IMR-90 (cell line): ENCODE measurements around the gene OR10H2. TPM values are rescaled to one million over a fixed set of nuclear protein-coding genes. Genes with fewer than 3 reads are reported as not detected.

ENCODE experiments used
- ATAC-seq: fragments of 200-7000 bp; cut with Tn5 transposase; 2 replicates; pipeline ENCODE4 v1.9.1; 2020; ENCODE audit warnings: low read depth, mild to moderate bottlenecking, moderate library complexity
- BruUV-seq: library from RNA; stranded (reverse); fragments of 400-500 nt; replicated peaks from 2 replicates; lab custom pipeline; 2021; lab: Mats Ljungman, UMichigan
- CTCF ChIA-PET: fragments of 300-600 bp; formaldehyde crosslinking; extraction: SDS; loops from one replicate; lab custom pipeline; 2021; ENCODE audit warnings: antibody characterized with exemption; lab: Yijun Ruan, JAX
- POLR2A ChIA-PET: fragments of 300-600 bp; sonication (Branson Sonifier 250); formaldehyde crosslinking; loops from one replicate; lab custom pipeline; 2022; ENCODE audit warnings: antibody characterized with exemption; ENCODE audit not compliant: unreplicated experiment; lab: Charles Lee
- DNase-seq: peaks from one replicate; pipeline ENCODE4 v3.0.0; 2013
- H2AFZ ChIP-seq: replicated peaks from 2 replicates; pipeline ENCODE3; 2013; ENCODE audit warnings: low read length, mild to moderate bottlenecking; ENCODE audit not compliant: poor library complexity
- H2AK5ac ChIP-seq: 2 replicates; pipeline ENCODE4 v1.6.1; 2013; ENCODE audit warnings: low read depth, low read length, inconsistent platforms
- H2AK9ac ChIP-seq: replicated peaks from 2 replicates; pipeline ENCODE3; 2013; ENCODE audit warnings: mild to moderate bottlenecking, low read depth, low read length, moderate library complexity; ENCODE audit not compliant: poor library complexity
- H2BK120ac ChIP-seq: 2 replicates; pipeline ENCODE4 v1.6.1; 2013; ENCODE audit warnings: low read depth, low read length, inconsistent platforms
- H2BK15ac ChIP-seq: 3 replicates; pipeline ENCODE4 v1.6.1; 2013; ENCODE audit warnings: low read depth, low read length, inconsistent platforms
- H2BK20ac ChIP-seq: 2 replicates; pipeline ENCODE4 v1.6.1; 2013; ENCODE audit warnings: low read depth, mild to moderate bottlenecking, inconsistent platforms, low read length, moderate library complexity
- H2BK5ac ChIP-seq: 2 replicates; pipeline ENCODE4 v1.6.1; 2013; ENCODE audit warnings: mild to moderate bottlenecking, low read depth, low read length, inconsistent platforms; ENCODE audit not compliant: poor library complexity, severe bottlenecking
- H3K14ac ChIP-seq: replicated peaks from 2 replicates; pipeline ENCODE4 v1.6.1; 2013; ENCODE audit warnings: low read depth, low read length, inconsistent platforms
- H3K18ac ChIP-seq: 2 replicates; pipeline ENCODE4 v1.6.1; 2013; ENCODE audit warnings: low read depth, low read length, control low read depth
- H3K23ac ChIP-seq: 2 replicates; pipeline ENCODE4 v1.6.1; 2013; ENCODE audit warnings: low read depth, low read length, inconsistent platforms
- H3K27ac ChIP-seq: 2 replicates; pipeline ENCODE4 v1.5.1; 2013; ENCODE audit warnings: mild to moderate bottlenecking, control low read depth, low read length; ENCODE audit not compliant: insufficient read depth
- H3K27me3 ChIP-seq: 2 replicates; pipeline ENCODE4 v1.6.1; 2013; ENCODE audit warnings: low read length; ENCODE audit not compliant: control insufficient read depth, insufficient read depth
- H3K36me3 ChIP-seq: 2 replicates; pipeline ENCODE4 v1.6.1; 2013; ENCODE audit warnings: low read length, mixed read lengths; ENCODE audit not compliant: control insufficient read depth, insufficient read depth
- H3K4ac ChIP-seq: 2 replicates; pipeline ENCODE4 v1.6.1; 2013; ENCODE audit warnings: low read depth, low read length, inconsistent platforms
- H3K4me1 ChIP-seq: 2 replicates; pipeline ENCODE4 v1.6.1; 2013; ENCODE audit warnings: low read length, mixed read lengths; ENCODE audit not compliant: control insufficient read depth, insufficient read depth
- H3K4me2 ChIP-seq: 2 replicates; pipeline ENCODE4 v1.6.1; 2013; ENCODE audit warnings: low read depth, mild to moderate bottlenecking, control low read depth, low read length, moderate library complexity
- H3K4me3 ChIP-seq: 2 replicates; pipeline ENCODE4 v1.5.1; 2013; ENCODE audit warnings: low read depth, mild to moderate bottlenecking, control low read depth, low read length, moderate library complexity; ENCODE audit not compliant: insufficient read depth
- H3K56ac ChIP-seq: 2 replicates; pipeline ENCODE4 v1.6.1; 2013; ENCODE audit warnings: low read length, inconsistent platforms; ENCODE audit not compliant: insufficient read depth; ENCODE audit errors: extremely low read depth
- H3K79me1 ChIP-seq, 2 experiments: 2 replicates each; pipeline ENCODE4 v1.6.1; 2013; ENCODE audit warnings: low read length in 2 of 2, inconsistent platforms in 1 of 2, low read depth in 1 of 2
- H3K9ac ChIP-seq: 2 replicates; pipeline ENCODE4 v1.6.1; 2013; ENCODE audit warnings: low read depth, low read length, control low read depth
- H3K9me1 ChIP-seq: 2 replicates; pipeline ENCODE4 v1.6.1; 2013; ENCODE audit warnings: low read length, inconsistent platforms; ENCODE audit not compliant: insufficient read depth
- H3K9me3 ChIP-seq: 2 replicates; pipeline ENCODE4 v1.6.1; 2013; ENCODE audit warnings: low read length; ENCODE audit not compliant: control insufficient read depth, insufficient read depth
- H4K20me1 ChIP-seq: 2 replicates; pipeline ENCODE4 v1.6.1; 2013; ENCODE audit warnings: low read length, inconsistent platforms; ENCODE audit not compliant: insufficient read depth
- H4K5ac ChIP-seq: 2 replicates; pipeline ENCODE4 v1.6.1; 2013; ENCODE audit warnings: mild to moderate bottlenecking, low read depth, low read length, control low read depth
- H4K8ac ChIP-seq, 2 experiments: 2 replicates each; pipeline ENCODE4 v1.6.1; 2013; ENCODE audit warnings: low read depth in 2 of 2, low read length in 2 of 2, control low read depth in 1 of 2, inconsistent platforms in 1 of 2
- H4K91ac ChIP-seq: 2 replicates; pipeline ENCODE4 v1.6.1; 2013; ENCODE audit warnings: low read depth, low read length, inconsistent platforms; ENCODE audit not compliant: insufficient read depth
- MAFK ChIP-seq: IDR thresholded peaks from 2 replicates; pipeline ENCODE4 v1.6.1; 2012; ENCODE audit warnings: low read depth, low read length, improper control_type of control experiment
- POLR2A ChIP-seq: IDR thresholded peaks from 2 replicates; pipeline ENCODE4 v1.6.1; 2012; ENCODE audit warnings: mild to moderate bottlenecking, low read depth, low read length
- WGBS, 2 experiments: methylation state at CpG; one replicate each; pipeline versions ENCODE4 v1.1.5 to v1.1.7; 2013; ENCODE audit warnings: missing lambda C conversion rate in 2 of 2; ENCODE audit not compliant: insufficient read length in 1 of 2; ENCODE audit errors: extremely low coverage in 2 of 2; 5-methylcytosine and 5-hydroxymethylcytosine counted together
- dilution Hi-C: fragments of 300-500 bp; cut with HindIII; formaldehyde crosslinking; loops from one replicate; pipeline ENCODE4 v1.14.3; 2018; ENCODE audit warnings: low sequenced_read_pairs; ENCODE audit not compliant: unreplicated experiment
- in situ Hi-C: fragments of 300-500 bp; cut with MboI; formaldehyde crosslinking; loops from 3 replicates; pipeline ENCODE4 v1.14.3; 2019; ENCODE audit warnings: low sequenced_read_pairs, inconsistent platforms, mixed read lengths
- intact Hi-C: fragments of 100-400 bp; cut with micrococcal nuclease; formaldehyde crosslinking; loops from 2 replicates; pipeline ENCODE4 v1.10.0; 2022
- polyA plus RNA-seq, 3 experiments: library from polyadenylated mRNA; depleted of rRNA; stranded (reverse); fragments of >200 nt; gene quantifications; 2 replicates each; pipeline ENCODE4 v1.2.3, GENCODE V29; 2012; ENCODE audit warnings: low replicate concordance in 1 of 3
- total RNA-seq: library from RNA; depleted of rRNA; stranded (reverse); fragments of >200 nt; gene quantifications from 2 replicates; pipeline ENCODE4 v1.2.3, GENCODE V29; 2012

Gene OR10H2
- total and polyA plus RNA-seq, 2 of the 4 experiments (the other 2 are of a cell fraction): not detected

GRCh38 chr19:15748239-15748638, 20.4 kb downstream of the OR10H2 start:
- intact Hi-C loops: no loop called here
- WGBS, 2 experiments: no CpG with 5 or more reads among the region's 2 CpGs
- no peak overlapping the region for H4K5ac ChIP-seq

More at GRCh38 chr19:15748239-15748638, 20.4 kb downstream of the OR10H2 start:
- Histone ChIP-seq H4K20me1 (no peaks in the 10 kb centered on the region), H2BK20ac (no peak overlapping the region), H3K14ac (no peak overlapping the region), H3K18ac (no peak overlapping the region), H4K8ac (no peak overlapping the region), H3K9me3 (peaks cover 7% of the 10 kb centered on the region), H3K4me1 (no peaks in the 10 kb centered on the region), H2AK9ac (no peak overlapping the region), H2AFZ (no peak overlapping the region), H2BK120ac (no peak overlapping the region), H3K9ac (no peak overlapping the region), H3K79me1 (no peaks in the 10 kb centered on the region), H4K91ac (no peak overlapping the region), H3K4me3 (no peak overlapping the region), H3K4me2 (no peak overlapping the region), H3K56ac (no peak overlapping the region), H3K27ac (no peak overlapping the region), H2AK5ac (no peak overlapping the region), H3K4ac (no peak overlapping the region), H3K27me3 (no peaks in the 10 kb centered on the region), H2BK5ac (no peak overlapping the region), H2BK15ac (no peak overlapping the region), H3K23ac (no peak overlapping the region), H3K36me3 (no peaks in the 10 kb centered on the region), H3K9me1 (no peaks in the 10 kb centered on the region)
- dilution Hi-C loops (no loop called here), in situ Hi-C loops (no loop called here)
- ATAC-seq (no peak), DNase-seq (no peak)
- POLR2A ChIA-PET: no interaction called here
- TF ChIP-seq MAFK (no peak), POLR2A (no peak)
- no TSS peak for BruUV-seq
- CTCF ChIA-PET: no interaction called here
